ENCODE measurements around the gene LSMEM2. TPM values are rescaled to one million over a fixed set of nuclear protein-coding genes. Genes with fewer than 3 reads are reported as not detected.
A peak's percentile ranks its signal among the peaks of the same experiment; 100 is the strongest.

Gene LSMEM2
- total and polyA plus RNA-seq, 2 experiments from 2014 or later: 0.59 to 0.86 TPM

GRCh38 chr3:50267280-50267913 lies 11.5 kb upstream of the LSMEM2 start:
- no peak overlapping the region for H3K4me3 Mint-ChIP-seq
- Histone ChIP-seq H3K4me1 (ENCODE audit: insufficient read depth) (peaks cover 48% of the 10 kb centered on the region), H3K4me3 (peak overlapping the region; percentile 20; the same call in 1 of the 2 replicates), H3K4me2 (peak overlapping the region; percentile 71), H4K20me1 (replicated peaks; ENCODE audit: insufficient read depth) (no peaks in the 10 kb centered on the region), H2AFZ (no peak overlapping the region), H3K27ac (ENCODE audit: low read depth) (no peak overlapping the region), H3F3A (replicated peaks; ENCODE audit: low read depth) (0 out of 2 replicates have a peak, but pooled peaks cover 8% of the 10 kb centered on the region), H3K9me2 (ENCODE audit: insufficient read depth) (no peaks in the 10 kb centered on the region), H3K27me3 (ENCODE audit: insufficient read depth) (no peaks in the 10 kb centered on the region), H3K36me3 (ENCODE audit: insufficient read depth) (no peaks in the 10 kb centered on the region), H3K79me2 (replicated peaks; ENCODE audit: insufficient read depth) (no peaks in the 10 kb centered on the region)
- no peak for TF ChIP-seq ETS1 (IDR thresholded peaks at IDR 0.05)
- no peak for TF ChIP-seq POLR2AphosphoS5 (IDR thresholded peaks at IDR 0.05; ENCODE audit: low read depth)
- TF ChIP-seq NANOG (IDR thresholded peaks at IDR 0.05; ENCODE audit: borderline replicate concordance): no peak
- TF ChIP-seq JUNB (IDR thresholded peaks at IDR 0.05; ENCODE audit: unreplicated experiment): no peak
- no peak for TF ChIP-seq CREB1 (CRISPR knock-in tag; IDR thresholded peaks at IDR 0.05; ENCODE audit: low read depth)
- no peak for TF ChIP-seq ZNF462 (CRISPR knock-in tag; IDR thresholded peaks at IDR 0.05)
- TF ChIP-seq ZNF331 (CRISPR knock-in tag; IDR thresholded peaks at IDR 0.05; ENCODE audit: low read depth): no peak
- ATAC-seq (peak; percentile 7), DNase-seq (ENCODE audit: low spot score) (peak; percentile 57)
- H3K27ac Mint-ChIP-seq: no peak overlapping the region
- H3K27me3 Mint-ChIP-seq (ENCODE audit: insufficient read depth, low read depth, poor library complexity): peaks cover 23% of the 10 kb centered on the region
- H3K9me3 Mint-ChIP-seq: no peaks in the 10 kb centered on the region
- no peaks in the 10 kb centered on the region for H3K36me3 Mint-ChIP-seq (ENCODE audit: low read depth)
- peaks cover 60% of the 10 kb centered on the region for H3K4me1 Mint-ChIP-seq

Measured in GM23338 (cell line).